ENCODE data around the gene DPM2. TPM values are rescaled to one million over a fixed set of nuclear protein-coding genes. Genes with fewer than 3 reads are reported as not detected.

The DPM2 gene
- total RNA-seq, 1 donor from 2014 or later = 25.7 TPM

GRCh38 chr9:127955294-127956015 lies 17.8 kb upstream of the DPM2 start:
- peak; percentile 97 for ATAC-seq

GRCh38 chr9:127954831-127955293 lies 17.2 kb upstream of the DPM2 start:
- peak; percentile 2 for ATAC-seq

- ATAC-seq = no peak
These were observed 16.3 kb upstream of the DPM2 start for GRCh38 chr9:127953768-127954505.

- no peak for ATAC-seq
These were observed 15.5 kb upstream of the DPM2 start for GRCh38 chr9:127953154-127953553.

GRCh38 chr9:127950513-127951289 lies 13.0 kb upstream of the DPM2 start:
- no peak for ATAC-seq

GRCh38 chr9:127949827-127950512 lies 12.3 kb upstream of the DPM2 start:
- ATAC-seq = no peak

GRCh38 chr9:127947841-127948710 lies 10.4 kb upstream of the DPM2 start:
- no peak for ATAC-seq

- no peak for ATAC-seq
These were observed 9.1 kb upstream of the DPM2 start for GRCh38 chr9:127946728-127947127.

- no peak for ATAC-seq
These were observed 8.3 kb upstream of the DPM2 start for GRCh38 chr9:127945942-127946341.

GRCh38 chr9:127945338-127945737 lies 7.7 kb upstream of the DPM2 start:
- ATAC-seq = no peak

GRCh38 chr9:127944586-127945218 lies 7.0 kb upstream of the DPM2 start:
- ATAC-seq = no peak

- peak; percentile 73 for ATAC-seq
These were observed 6.1 kb upstream of the DPM2 start for GRCh38 chr9:127943731-127944144.

- no peak for ATAC-seq
These were observed 5.5 kb upstream of the DPM2 start for GRCh38 chr9:127943011-127943662.

- peak; percentile 30 for ATAC-seq
These were observed 4.8 kb upstream of the DPM2 start for GRCh38 chr9:127942216-127943010.

GRCh38 chr9:127941961-127942215 lies 4.2 kb upstream of the DPM2 start:
- ATAC-seq = no peak

GRCh38 chr9:127941062-127941960 lies 3.7 kb upstream of the DPM2 start:
- ATAC-seq = no peak

GRCh38 chr9:127940593-127940992 lies 2.9 kb upstream of the DPM2 start:
- no peak for ATAC-seq

GRCh38 chr9:127938298-127938690 lies 640 bp upstream of the DPM2 start:
- ATAC-seq = peak; percentile 7

GRCh38 chr9:127937056-127937387 lies 632 bp downstream of the DPM2 start:
- no peak for ATAC-seq

Data from esophagus mucosa (tissue), 1 donor.